ENCODE results near the gene ITGA7.

The ITGA7 gene

DNA sequence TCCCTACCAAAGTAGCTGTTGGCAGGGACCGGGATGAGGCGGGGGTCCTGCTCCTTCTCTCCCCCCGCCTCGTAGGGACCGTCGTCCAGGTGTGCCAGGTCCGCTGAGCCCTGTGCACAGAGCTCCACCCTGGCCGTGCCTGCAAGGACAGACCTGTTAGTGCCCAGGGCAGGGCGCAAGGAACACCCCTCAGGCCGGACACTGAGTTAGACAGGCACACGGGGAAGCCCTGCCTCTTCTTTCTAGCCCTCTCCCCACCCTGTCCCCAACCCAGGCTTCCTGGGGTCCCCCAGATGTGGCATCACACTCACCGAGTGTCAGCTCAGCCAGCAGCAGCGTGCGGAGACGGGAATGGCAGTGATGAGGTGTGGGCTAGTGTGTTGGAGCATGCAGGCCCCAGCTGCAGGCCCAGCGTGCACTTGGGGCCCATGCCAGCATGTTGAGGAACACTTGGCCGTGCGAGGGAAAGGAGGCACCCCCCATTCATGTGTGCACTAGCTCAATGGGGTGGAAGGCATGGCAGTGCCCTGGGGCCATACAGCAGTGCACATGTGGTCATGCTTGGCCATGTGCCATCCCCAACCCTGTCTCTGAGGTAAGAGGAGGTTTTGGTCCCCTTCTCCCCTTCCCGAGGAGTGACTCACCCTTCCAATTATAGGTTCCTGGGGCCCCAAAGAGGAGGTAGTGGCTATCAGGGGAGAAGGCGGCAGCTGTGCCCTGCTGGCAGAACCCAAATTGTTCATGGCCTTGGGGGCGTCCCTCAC is 7.3 kb downstream of the ITGA7 start:
- Histone ChIP-seq H3K4me2 (ENCODE audit: low read length) (no peak overlapping the region), H2BK12ac (ENCODE audit: low read length) (no peak overlapping the region), H3K4ac (ENCODE audit: low read depth, low read length) (no peak overlapping the region), H4K91ac (ENCODE audit: low read depth, low read length) (no peak overlapping the region), H3K36me3 (ENCODE audit: control insufficient read depth in 1 of 2, insufficient read depth in 2 of 2, low read length in 2 of 2) (no peaks in the 10 kb centered on the region), H3K18ac (ENCODE audit: low read length) (no peak overlapping the region), H3K4me1 (ENCODE audit: control insufficient read depth in 1 of 2, insufficient read depth in 2 of 2, low read length in 2 of 2) (no peaks in the 10 kb centered on the region), H3K9me3 (ENCODE audit: insufficient read depth, low read depth, low read length) (peaks cover 3% of the 10 kb centered on the region), H3K27ac (ENCODE audit: low read depth, low read length) (no peak overlapping the region), H4K8ac (ENCODE audit: low read depth, low read length) (no peak overlapping the region), H3K14ac (ENCODE audit: low read length) (no peak overlapping the region), H2AFZ (ENCODE audit: insufficient read depth, low read length, poor library complexity) (no peak overlapping the region), H3K9ac (ENCODE audit: low read length) (no peak overlapping the region), H4K12ac (ENCODE audit: low read depth, low read length) (no peak overlapping the region), H3K79me2 (ENCODE audit: control insufficient read depth, insufficient read depth, low read length, poor library complexity) (no peaks in the 10 kb centered on the region), H3K4me3 (ENCODE audit: low read depth, low read length) (no peak overlapping the region), H2BK120ac (ENCODE audit: insufficient read depth, low read length, poor library complexity) (no peak overlapping the region), H2BK5ac (ENCODE audit: low read depth, low read length, poor library complexity) (no peak overlapping the region), H2AK5ac (ENCODE audit: low read length) (no peak overlapping the region), H3K79me1 (ENCODE audit: low read length) (no peaks in the 10 kb centered on the region), H3K27me3 (ENCODE audit: insufficient read depth, low read length) (no peaks in the 10 kb centered on the region), H3K23ac (ENCODE audit: low read length) (no peak overlapping the region)
- DNase-seq, result no peak
- WGBS (ENCODE audit: extremely low coverage, insufficient coverage, insufficient read length), result no CpG with 5 or more reads among the region's 21 CpGs

- Histone ChIP-seq H3K23ac (ENCODE audit: low read length) (no peak overlapping the region), H3K27me3 (ENCODE audit: insufficient read depth, low read length) (no peaks in the 10 kb centered on the region), H2BK5ac (ENCODE audit: low read depth, low read length, poor library complexity) (no peak overlapping the region), H3K14ac (ENCODE audit: low read length) (no peak overlapping the region), H4K8ac (ENCODE audit: low read depth, low read length) (no peak overlapping the region), H3K79me1 (ENCODE audit: low read length) (no peaks in the 10 kb centered on the region), H2AK5ac (ENCODE audit: low read length) (no peak overlapping the region), H4K12ac (ENCODE audit: low read depth, low read length) (no peak overlapping the region), H3K9me3 (ENCODE audit: insufficient read depth, low read depth, low read length) (peaks cover 3% of the 10 kb centered on the region), H3K4ac (ENCODE audit: low read depth, low read length) (no peak overlapping the region), H4K91ac (ENCODE audit: low read depth, low read length) (no peak overlapping the region), H3K9ac (ENCODE audit: low read length) (no peak overlapping the region), H2BK120ac (ENCODE audit: insufficient read depth, low read length, poor library complexity) (no peak overlapping the region), H3K79me2 (ENCODE audit: control insufficient read depth, insufficient read depth, low read length, poor library complexity) (no peaks in the 10 kb centered on the region), H3K27ac (ENCODE audit: low read depth, low read length) (no peak overlapping the region), H2BK12ac (ENCODE audit: low read length) (no peak overlapping the region), H2AFZ (ENCODE audit: insufficient read depth, low read length, poor library complexity) (no peak overlapping the region), H3K36me3 (ENCODE audit: control insufficient read depth in 1 of 2, insufficient read depth in 2 of 2, low read length in 2 of 2) (no peaks in the 10 kb centered on the region), H3K4me2 (ENCODE audit: low read length) (no peak overlapping the region), H3K4me1 (ENCODE audit: control insufficient read depth in 1 of 2, insufficient read depth in 2 of 2, low read length in 2 of 2) (no peaks in the 10 kb centered on the region), H3K18ac (ENCODE audit: low read length) (no peak overlapping the region), H3K4me3 (ENCODE audit: low read depth, low read length) (no peak overlapping the region)
- no CpG with 5 or more reads among the region's 5 CpGs for WGBS (ENCODE audit: extremely low coverage, insufficient coverage, insufficient read length)
- DNase-seq, result no peak
Measured at GRCh38 chr12:55699471-55700055, 8.1 kb downstream of the ITGA7 start.

DNA sequence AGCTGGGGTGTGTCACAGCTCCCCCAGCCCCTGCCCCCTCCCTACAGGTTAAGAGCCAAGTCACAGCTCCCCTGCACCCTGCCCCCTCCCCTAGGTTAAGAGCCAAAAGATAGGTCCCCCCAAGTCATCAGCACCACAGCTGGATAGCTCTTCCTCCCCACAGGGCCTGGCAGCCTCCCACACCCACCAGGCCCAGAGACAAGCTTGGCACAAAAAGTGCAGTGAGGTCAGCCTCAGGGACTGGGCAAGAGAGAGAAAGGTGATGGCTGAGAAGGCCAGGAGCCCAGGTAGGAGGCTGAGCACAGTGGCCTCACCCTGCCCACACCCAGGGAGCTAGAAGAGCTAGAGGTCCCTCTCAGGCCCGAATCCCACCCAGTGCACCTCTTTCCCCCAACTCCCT is 8.7 kb downstream of the ITGA7 start:
- Histone ChIP-seq H3K36me3 (ENCODE audit: control insufficient read depth in 1 of 2, insufficient read depth in 2 of 2, low read length in 2 of 2) (no peaks in the 10 kb centered on the region), H3K14ac (ENCODE audit: low read length) (no peak overlapping the region), H3K27ac (ENCODE audit: low read depth, low read length) (no peak overlapping the region), H2BK120ac (ENCODE audit: insufficient read depth, low read length, poor library complexity) (no peak overlapping the region), H2BK12ac (ENCODE audit: low read length) (no peak overlapping the region), H2BK5ac (ENCODE audit: low read depth, low read length, poor library complexity) (no peak overlapping the region), H3K4me2 (ENCODE audit: low read length) (no peak overlapping the region), H3K4ac (ENCODE audit: low read depth, low read length) (no peak overlapping the region), H4K91ac (ENCODE audit: low read depth, low read length) (no peak overlapping the region), H4K8ac (ENCODE audit: low read depth, low read length) (no peak overlapping the region), H3K9ac (ENCODE audit: low read length) (no peak overlapping the region), H3K4me1 (ENCODE audit: control insufficient read depth in 1 of 2, insufficient read depth in 2 of 2, low read length in 2 of 2) (no peaks in the 10 kb centered on the region), H3K23ac (ENCODE audit: low read length) (no peak overlapping the region), H3K27me3 (ENCODE audit: insufficient read depth, low read length) (no peaks in the 10 kb centered on the region), H3K18ac (ENCODE audit: low read length) (no peak overlapping the region), H4K12ac (ENCODE audit: low read depth, low read length) (no peak overlapping the region), H3K79me2 (ENCODE audit: control insufficient read depth, insufficient read depth, low read length, poor library complexity) (no peaks in the 10 kb centered on the region), H3K79me1 (ENCODE audit: low read length) (no peaks in the 10 kb centered on the region), H2AFZ (ENCODE audit: insufficient read depth, low read length, poor library complexity) (no peak overlapping the region), H2AK5ac (ENCODE audit: low read length) (no peak overlapping the region), H3K4me3 (ENCODE audit: low read depth, low read length) (no peak overlapping the region), H3K9me3 (ENCODE audit: insufficient read depth, low read depth, low read length) (peaks cover 6% of the 10 kb centered on the region)
- no peak for DNase-seq
- WGBS (ENCODE audit: extremely low coverage, insufficient coverage, insufficient read length), result no CpG with 5 or more reads among the region's 1 CpG

DNA sequence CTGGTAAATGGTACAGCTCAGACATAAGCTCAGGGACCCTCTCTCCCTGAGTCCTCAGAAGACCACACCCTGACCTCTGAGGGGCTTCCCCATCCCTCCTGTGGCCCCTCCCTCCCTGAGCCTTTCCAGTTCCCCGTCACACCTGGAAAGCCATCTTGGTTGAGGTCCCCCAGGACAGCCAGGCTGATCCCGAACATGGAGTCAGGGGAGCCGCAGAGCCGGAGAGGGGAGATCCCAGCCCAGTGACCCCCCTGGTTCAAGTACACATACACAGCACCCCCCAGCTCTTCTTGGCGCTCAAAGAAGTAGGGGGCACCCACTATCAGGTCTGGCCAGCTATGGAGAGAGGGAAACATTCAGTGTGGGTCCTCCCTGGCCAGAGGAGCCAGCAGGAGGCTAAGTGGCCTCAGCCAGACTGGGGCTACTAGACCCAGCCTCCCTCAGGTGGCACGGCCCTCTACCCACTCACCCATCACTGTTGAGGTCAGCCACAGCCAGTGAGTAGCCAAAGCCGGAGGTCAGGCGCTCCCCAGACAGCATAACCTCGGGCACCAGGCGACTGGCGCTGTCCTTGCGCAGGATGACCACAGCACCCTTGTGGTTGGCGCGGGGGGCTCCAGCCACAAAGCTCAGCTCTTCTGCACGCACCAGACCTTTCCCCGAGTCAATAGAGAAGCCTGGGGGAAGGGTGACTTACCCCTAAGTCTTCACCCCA is 9.3 kb downstream of the ITGA7 start:
- Histone ChIP-seq H3K4ac (ENCODE audit: low read depth, low read length) (no peak overlapping the region), H3K4me2 (ENCODE audit: low read length) (no peak overlapping the region)

More for the DNA sequence above, 9.3 kb downstream of the ITGA7 start:
- H4K91ac ChIP-seq (ENCODE audit: low read depth, low read length), result no peak overlapping the region
- H3K79me1 ChIP-seq (ENCODE audit: low read length), result no peaks in the 10 kb centered on the region
- H2BK120ac ChIP-seq (ENCODE audit: insufficient read depth, low read length, poor library complexity), result no peak overlapping the region
- H4K12ac ChIP-seq (ENCODE audit: low read depth, low read length), result no peak overlapping the region
- H3K9ac ChIP-seq (ENCODE audit: low read length), result no peak overlapping the region
- H3K4me3 ChIP-seq (ENCODE audit: low read depth, low read length), result no peak overlapping the region
- H3K79me2 ChIP-seq (ENCODE audit: control insufficient read depth, insufficient read depth, low read length, poor library complexity), result no peaks in the 10 kb centered on the region
- H3K4me1 ChIP-seq (ENCODE audit: control insufficient read depth in 1 of 2, insufficient read depth in 2 of 2, low read length in 2 of 2), result no peaks in the 10 kb centered on the region
- no peak overlapping the region for H2BK5ac ChIP-seq (ENCODE audit: low read depth, low read length, poor library complexity)
- no peak overlapping the region for H4K8ac ChIP-seq (ENCODE audit: low read depth, low read length)
- H2BK12ac ChIP-seq (ENCODE audit: low read length), result no peak overlapping the region
- peaks cover 8% of the 10 kb centered on the region for H3K9me3 ChIP-seq (ENCODE audit: insufficient read depth, low read depth, low read length)
- no peak overlapping the region for H3K14ac ChIP-seq (ENCODE audit: low read length)
- no peaks in the 10 kb centered on the region for H3K27me3 ChIP-seq (ENCODE audit: insufficient read depth, low read length)
- no peak overlapping the region for H3K27ac ChIP-seq (ENCODE audit: low read depth, low read length)
- DNase-seq, result no peak
- H3K36me3 ChIP-seq (ENCODE audit: control insufficient read depth in 1 of 2, insufficient read depth in 2 of 2, low read length in 2 of 2), result no peaks in the 10 kb centered on the region
- H3K23ac ChIP-seq (ENCODE audit: low read length), result no peak overlapping the region
- H2AK5ac ChIP-seq (ENCODE audit: low read length), result no peak overlapping the region
- no peak overlapping the region for H3K18ac ChIP-seq (ENCODE audit: low read length)
- H2AFZ ChIP-seq (ENCODE audit: insufficient read depth, low read length, poor library complexity), result no peak overlapping the region
- no CpG with 5 or more reads among the region's 16 CpGs for WGBS (ENCODE audit: extremely low coverage, insufficient coverage, insufficient read length)
